GM18502 (cell line): ENCODE results near the gene OR4E1.
"Not testable (repeated sequence)": the region's sequence is repeated elsewhere in the genome, so short reads cannot be mapped to it uniquely, and the experiment has no call there.

ENCODE experiments used
- ATAC-seq: cut with Tn5 transposase; IDR thresholded peaks from one replicate; pipeline ENCODE4 v1.9.1; 2021; ENCODE audit warnings: mild to moderate bottlenecking; ENCODE audit not compliant: unreplicated experiment, poor library complexity

The OR4E1 gene

DNA sequence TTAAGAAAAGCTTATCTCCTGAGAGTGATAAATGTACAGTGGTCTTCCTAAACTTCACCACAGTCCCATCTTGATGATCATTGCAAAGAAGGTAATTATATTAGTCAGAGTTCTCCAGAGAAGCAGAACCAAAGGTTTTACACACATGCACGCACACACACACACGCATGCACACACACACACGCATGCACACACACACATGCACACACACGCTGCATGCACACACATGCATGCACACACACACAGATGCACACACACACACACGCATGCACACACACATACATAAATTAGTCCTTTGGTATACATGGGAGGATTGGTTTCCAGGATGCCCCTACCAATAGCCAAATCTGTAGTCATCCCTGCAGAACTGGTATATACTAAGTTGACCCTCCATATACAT is 19.4 kb downstream of the OR4E1 start:
- ATAC-seq, result no peak

DNA sequence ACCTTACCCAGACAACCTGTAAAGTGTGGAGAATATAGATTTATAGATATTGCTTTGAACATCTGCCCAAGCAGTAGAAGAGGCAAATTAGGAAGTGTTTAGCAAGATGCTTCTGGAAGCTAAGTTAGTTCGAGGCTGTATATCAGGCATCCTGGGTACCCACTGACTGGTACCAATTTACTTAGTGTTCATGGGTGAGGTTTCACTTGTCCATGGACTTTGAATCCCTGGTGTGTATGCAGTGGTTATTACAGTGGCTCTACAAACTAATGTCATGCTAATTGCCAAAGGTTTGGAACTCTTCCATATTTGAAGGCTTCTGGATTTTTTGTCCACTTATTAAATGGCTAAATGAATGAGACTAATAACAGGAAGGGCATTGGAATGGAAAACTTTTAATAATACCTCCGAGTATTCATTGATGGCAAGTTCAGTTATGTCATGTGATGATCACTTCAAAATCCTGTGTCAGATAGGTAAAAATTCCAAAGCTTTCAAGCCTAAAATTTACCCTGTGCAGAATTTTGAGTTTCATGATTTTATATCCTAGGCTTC is 20.2 kb downstream of the OR4E1 start, which contains the start of gene OR4E2:
OR4E2 (plus strand) TSS at position 505 of the 555 bp plus-strand sequence. CDS start 11,248 bp downstream, outside the sequence.
- ATAC-seq, result no peak

DNA sequence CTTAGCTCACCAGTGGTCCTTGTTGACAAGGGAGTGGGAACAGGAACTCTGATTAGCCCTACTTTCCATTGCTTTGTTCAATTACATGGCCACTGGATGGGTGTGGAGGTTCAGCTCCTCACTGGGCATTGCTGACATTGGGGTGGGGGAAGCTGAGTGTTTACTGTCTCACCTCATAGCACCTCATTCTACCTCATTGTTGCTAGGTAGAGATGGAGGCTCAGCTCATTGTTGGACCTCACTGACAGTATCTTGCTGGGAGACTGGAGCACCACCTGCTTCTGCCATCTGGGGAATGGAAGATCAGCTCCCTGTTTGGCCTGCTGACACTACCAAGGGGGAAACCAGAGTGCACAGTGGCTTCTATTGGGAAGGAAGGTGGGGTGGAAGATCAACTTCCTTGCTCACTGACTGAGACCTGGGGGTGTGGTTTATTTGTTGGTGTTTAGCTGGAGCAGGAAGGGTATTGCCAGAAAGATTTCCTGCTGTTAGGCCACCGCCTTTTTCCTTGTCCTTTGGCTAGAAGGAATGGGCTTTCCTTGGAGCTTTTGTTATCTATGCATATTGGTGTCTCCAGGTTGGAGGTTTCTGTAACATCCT is 21.3 kb downstream of the OR4E1 start:
- ATAC-seq, result no peak

DNA sequence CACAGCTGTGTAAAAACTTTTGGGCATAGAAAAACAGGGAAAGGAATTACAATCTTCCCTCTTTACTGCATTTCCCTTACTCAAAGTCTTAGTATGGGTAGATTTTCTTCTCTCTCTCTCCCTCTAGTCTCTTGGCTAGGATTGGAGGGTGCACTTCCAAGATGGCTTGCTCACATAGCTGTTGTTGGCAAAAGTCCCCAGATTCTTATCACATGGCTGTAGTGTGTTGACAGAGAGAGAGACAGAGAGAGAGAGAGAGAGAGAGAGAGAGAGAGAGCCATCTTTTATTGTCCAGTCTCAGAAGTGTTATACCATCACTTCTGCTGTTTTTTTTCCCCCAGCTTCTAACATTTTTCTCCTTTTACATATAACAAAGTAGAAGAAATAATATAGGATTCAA is 26.2 kb downstream of the OR4E1 start:
- no peak for ATAC-seq

DNA sequence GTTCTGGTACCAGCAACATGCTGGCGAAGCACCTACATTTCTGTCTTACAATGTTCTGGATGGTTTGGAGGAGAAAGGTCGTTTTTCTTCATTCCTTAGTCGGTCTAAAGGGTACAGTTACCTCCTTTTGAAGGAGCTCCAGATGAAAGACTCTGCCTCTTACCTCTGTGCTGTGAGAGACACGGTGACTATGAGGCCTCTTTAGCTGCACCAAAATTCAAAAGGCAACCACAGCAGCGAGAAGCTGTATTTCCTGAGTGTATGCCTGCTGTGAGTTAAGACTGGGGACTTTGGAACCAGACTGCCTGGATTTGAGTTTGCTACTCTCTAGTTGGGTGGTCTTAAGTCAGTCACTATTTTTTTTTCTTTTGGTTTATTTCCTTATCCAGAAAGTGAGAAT is 30.2 kb downstream of the OR4E1 start:
- no peak for ATAC-seq

DNA sequence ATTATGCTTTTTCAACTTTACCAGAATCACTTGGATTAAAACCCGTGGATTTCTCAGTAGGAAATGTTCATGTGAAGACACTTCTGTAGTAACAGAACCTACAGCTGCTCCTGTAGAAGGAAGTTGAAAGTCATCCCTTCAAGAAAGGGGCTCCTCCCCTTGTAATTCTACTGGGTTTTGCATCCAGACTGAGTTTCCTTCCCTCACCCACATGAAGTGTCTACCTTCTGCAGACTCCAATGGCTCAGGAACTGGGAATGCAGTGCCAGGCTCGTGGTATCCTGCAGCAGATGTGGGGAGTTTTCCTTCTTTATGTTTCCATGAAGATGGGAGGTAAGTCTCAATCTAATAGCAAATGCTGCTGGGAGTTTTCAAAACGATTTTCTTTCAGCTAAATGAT is 30.9 kb downstream of the OR4E1 start:
- ATAC-seq, result no peak

DNA sequence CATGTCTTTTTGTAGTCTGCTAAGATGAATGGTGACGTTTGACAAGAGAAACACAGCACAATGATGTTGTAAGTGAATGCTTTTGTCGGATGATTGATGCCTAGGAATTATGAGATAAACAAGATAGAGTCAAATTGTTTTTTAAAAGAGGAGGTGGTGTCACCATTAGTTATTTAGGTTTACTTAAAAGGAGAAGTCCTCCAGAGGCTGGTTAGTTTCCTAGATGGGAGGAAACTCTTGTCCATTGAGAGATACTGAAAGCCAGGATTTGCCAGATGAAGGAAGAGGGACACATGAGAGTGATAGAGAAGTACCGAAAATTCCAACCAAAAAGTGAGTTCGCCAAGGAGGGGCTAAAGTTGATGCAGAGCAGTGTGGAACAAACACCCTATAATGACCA is 38.8 kb downstream of the OR4E1 start, which contains the start of gene OR10G2:
OR10G2 (minus strand) TSS at position 101 of the 400 bp plus-strand sequence; CDS start at position 3, 98 bp downstream.
- ATAC-seq, result no peak

DNA sequence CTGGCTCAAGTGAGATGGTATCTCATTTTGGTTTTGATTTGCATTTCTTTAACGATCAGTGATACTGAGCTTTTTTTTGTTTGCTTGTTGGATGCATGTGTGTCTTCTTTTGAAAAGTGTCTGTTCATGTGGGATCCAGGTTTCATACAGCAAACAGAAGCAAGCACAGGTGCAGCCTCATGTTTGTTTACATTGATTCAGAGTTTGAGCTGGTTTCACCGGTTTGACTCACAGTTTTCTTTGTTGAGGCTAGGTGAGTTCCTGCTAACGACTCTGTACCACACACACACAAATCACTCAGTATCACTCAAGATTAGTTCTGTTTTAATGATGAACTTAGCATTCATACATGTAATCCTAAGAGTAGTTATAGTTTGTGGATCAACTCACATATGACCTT is 42.5 kb downstream of the OR4E1 start:
- ATAC-seq, result no peak

DNA sequence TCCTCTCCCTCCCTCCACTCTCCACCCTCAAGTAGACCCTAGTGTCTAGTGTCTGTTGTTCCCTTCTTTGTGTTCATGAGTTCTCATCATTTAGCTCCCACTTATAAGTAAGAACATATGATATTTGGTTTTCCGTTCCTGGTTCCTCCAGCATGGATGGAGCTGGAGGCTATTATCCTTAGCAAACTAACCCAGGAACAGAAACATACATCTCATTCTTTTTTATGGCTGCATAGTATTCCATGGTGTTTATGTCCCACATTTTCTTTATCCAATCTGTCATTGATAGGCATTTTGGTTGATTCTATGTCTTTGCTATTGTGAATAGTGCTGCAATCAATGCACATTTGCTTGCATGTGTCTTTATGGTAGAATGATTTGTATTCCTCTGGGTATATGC is 43.1 kb downstream of the OR4E1 start:
- ATAC-seq, result not testable (repeated sequence)

DNA sequence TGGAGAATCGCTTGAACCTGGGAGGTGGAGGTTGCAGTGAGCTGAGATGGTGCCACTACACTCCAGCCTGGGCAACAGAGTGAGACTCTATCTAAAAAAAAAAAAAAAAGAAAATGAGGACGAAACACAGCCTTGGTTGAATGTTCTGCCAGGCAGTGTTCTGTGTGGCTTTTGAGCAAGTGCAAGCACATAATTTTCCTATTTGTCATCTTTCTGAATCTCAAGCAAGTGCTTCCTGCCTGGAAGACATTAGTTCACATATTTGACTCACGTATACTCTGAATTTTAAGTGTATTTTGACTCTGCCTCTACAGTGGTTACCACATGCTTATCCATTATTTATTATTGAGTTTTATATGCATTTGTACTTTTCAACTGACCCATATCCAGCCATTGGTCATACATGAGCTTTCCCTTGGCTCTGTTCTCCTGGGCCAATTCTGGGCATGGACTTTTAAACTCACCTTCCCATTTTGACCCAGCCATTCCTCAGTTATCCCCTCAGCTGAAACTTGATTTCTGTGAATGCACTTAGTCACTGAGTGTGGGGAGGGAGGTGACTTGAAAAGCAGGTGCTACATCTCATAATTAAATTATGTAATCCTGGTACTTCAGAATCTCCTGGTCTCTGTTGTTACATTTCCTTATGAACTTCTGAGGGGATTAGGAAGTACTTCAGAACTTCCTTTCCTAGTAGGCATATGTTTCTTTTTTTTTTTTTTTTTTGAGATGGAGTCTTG is 47.0 kb downstream of the OR4E1 start:
- no peak for ATAC-seq
